H9 (cell line): ENCODE data around the gene CPT2. TPM values are rescaled to one million over a fixed set of nuclear protein-coding genes. Genes with fewer than 3 reads are reported as not detected.

Experiments used
- DNase-seq: peaks from one replicate; pipeline ENCODE4 v3.0.0-alpha.2; 2017
- H2AFZ ChIP-seq: one replicate; pipeline ENCODE4 v1.6.1; 2013; ENCODE audit warnings: mild to moderate bottlenecking, low read length, control low read depth, moderate library complexity
- H2AK5ac ChIP-seq: 2 replicates; pipeline ENCODE4 v1.6.1; 2013; ENCODE audit warnings: low read length, control low read depth, mixed read lengths; ENCODE audit not compliant: insufficient read length
- H2BK120ac ChIP-seq: one replicate; pipeline ENCODE4 v1.6.1; 2013; ENCODE audit warnings: low read depth, mild to moderate bottlenecking, low read length, control low read depth, inconsistent platforms; ENCODE audit not compliant: poor library complexity, severe bottlenecking
- H2BK12ac ChIP-seq: 2 replicates; pipeline ENCODE4 v1.6.1; 2013; ENCODE audit warnings: low read length, control low read depth, mixed read lengths, low read depth; ENCODE audit not compliant: insufficient read length
- H2BK15ac ChIP-seq: 2 replicates; pipeline ENCODE4 v1.6.1; 2013; ENCODE audit warnings: low read depth, low read length, control low read depth
- H2BK20ac ChIP-seq: one replicate; pipeline ENCODE4 v1.6.1; 2013; ENCODE audit warnings: low read depth, mild to moderate bottlenecking, low read length, control low read depth, inconsistent platforms; ENCODE audit not compliant: poor library complexity, severe bottlenecking
- H2BK5ac ChIP-seq: 2 replicates; pipeline ENCODE4 v1.6.1; 2013; ENCODE audit warnings: low read length, control low read depth, mixed read lengths; ENCODE audit not compliant: insufficient read length
- H3K14ac ChIP-seq: 2 replicates; pipeline ENCODE4 v1.6.1; 2013; ENCODE audit warnings: low read length, control low read depth; ENCODE audit not compliant: insufficient read depth
- H3K18ac ChIP-seq: 2 replicates; pipeline ENCODE4 v1.6.1; 2013; ENCODE audit warnings: low read depth, mild to moderate bottlenecking, mixed read lengths, low read length, control low read depth; ENCODE audit not compliant: insufficient read length
- H3K23ac ChIP-seq: 2 replicates; pipeline ENCODE4 v1.6.1; 2013; ENCODE audit warnings: low read length, control low read depth, mixed read lengths, low read depth; ENCODE audit not compliant: insufficient read length
- H3K23me2 ChIP-seq: 2 replicates; pipeline ENCODE4 v1.6.1; 2013; ENCODE audit warnings: low read depth, mild to moderate bottlenecking, mixed read lengths, low read length, control low read depth; ENCODE audit not compliant: insufficient read length, poor library complexity, severe bottlenecking
- H3K27ac ChIP-seq: 2 replicates; pipeline ENCODE4 v1.5.1; 2013; ENCODE audit warnings: low read length, control low read depth, mixed read lengths, low read depth; ENCODE audit not compliant: insufficient read length
- H3K27me3 ChIP-seq: 2 replicates; pipeline ENCODE4 v1.6.1; 2013; ENCODE audit warnings: low read length, control low read depth, inconsistent platforms; ENCODE audit not compliant: insufficient read depth
- H3K4ac ChIP-seq: 2 replicates; pipeline ENCODE4 v1.6.1; 2013; ENCODE audit warnings: low read depth, mild to moderate bottlenecking, control low read depth, inconsistent platforms, low read length, moderate library complexity
- H3K4me1 ChIP-seq: 2 replicates; pipeline ENCODE4 v1.6.1; 2013; ENCODE audit warnings: low read length, control low read depth, inconsistent platforms; ENCODE audit not compliant: insufficient read depth
- H3K4me2 ChIP-seq: 2 replicates; pipeline ENCODE4 v1.6.1; 2013; ENCODE audit warnings: low read length, control low read depth, mixed read lengths; ENCODE audit not compliant: insufficient read length, insufficient read depth
- H3K56ac ChIP-seq: 2 replicates; pipeline ENCODE4 v1.6.1; 2013; ENCODE audit warnings: low read depth, mild to moderate bottlenecking, mixed read lengths, low read length, control low read depth; ENCODE audit not compliant: insufficient read length
- H3K79me1 ChIP-seq: 2 replicates; pipeline ENCODE4 v1.6.1; 2013; ENCODE audit warnings: low read depth, mild to moderate bottlenecking, moderate library complexity, low read length, control low read depth, inconsistent platforms; ENCODE audit not compliant: insufficient read depth, poor library complexity, severe bottlenecking
- H3K79me2 ChIP-seq: 2 replicates; pipeline ENCODE4 v1.6.1; 2013; ENCODE audit warnings: low read length, control low read depth, inconsistent platforms; ENCODE audit not compliant: insufficient read depth
- H3K9ac ChIP-seq: 2 replicates; pipeline ENCODE4 v1.6.1; 2013; ENCODE audit warnings: low read length, control low read depth, mixed read lengths; ENCODE audit not compliant: insufficient read length; ENCODE audit errors: extremely low read depth
- H3K9me3 ChIP-seq: one replicate; pipeline ENCODE4 v1.6.1; 2013; ENCODE audit warnings: low read depth, low read length, inconsistent platforms; ENCODE audit not compliant: control insufficient read depth
- H3T11ph ChIP-seq: one replicate; pipeline ENCODE4 v1.6.1; 2013; ENCODE audit warnings: mild to moderate bottlenecking, low read length, control low read depth, inconsistent platforms
- H4K20me1 ChIP-seq: one replicate; pipeline ENCODE4 v1.6.1; 2013; ENCODE audit not compliant: control insufficient read depth, insufficient read length, insufficient read depth
- H4K5ac ChIP-seq: 2 replicates; pipeline ENCODE4 v1.6.1; 2013; ENCODE audit warnings: low read depth, mild to moderate bottlenecking, mixed read lengths, low read length, control low read depth; ENCODE audit not compliant: insufficient read length
- H4K8ac ChIP-seq: replicated peaks from 2 replicates; pipeline ENCODE4 v1.6.1; 2013; ENCODE audit warnings: low read length, control low read depth, mixed read lengths, low read depth; ENCODE audit not compliant: insufficient read length
- H4K91ac ChIP-seq: 2 replicates; pipeline ENCODE4 v1.6.1; 2013; ENCODE audit warnings: low read depth, mild to moderate bottlenecking, moderate library complexity, mixed read lengths, low read length, control low read depth; ENCODE audit not compliant: insufficient read length
- H3K27ac Mint-ChIP-seq, 3 experiments: 2 replicates in 2 of 3; 3 replicates in 1 of 3; pipeline ENCODE4 v1.8.0; 2020 to 2021; ENCODE audit warnings: mixed read lengths in 3 of 3, mild to moderate bottlenecking in 1 of 3, moderate library complexity in 1 of 3
- H3K27me3 Mint-ChIP-seq: 2 replicates; pipeline ENCODE4 v1.8.0; 2021; ENCODE audit warnings: low read depth, mild to moderate bottlenecking, moderate library complexity, mixed read lengths
- H3K36me3 Mint-ChIP-seq, 3 experiments: 2 replicates in 2 of 3; 3 replicates in 1 of 3; pipeline ENCODE4 v1.8.0; 2020 to 2021; ENCODE audit warnings: low read depth in 3 of 3, mixed read lengths in 3 of 3; ENCODE audit not compliant: insufficient read depth in 1 of 3
- H3K4me1 Mint-ChIP-seq, 2 experiments: 2 replicates each; pipeline ENCODE4 v1.8.0; 2020; ENCODE audit warnings: mixed read lengths in 2 of 2
- H3K4me3 Mint-ChIP-seq, 2 experiments: 2 replicates in 1 of 2; 3 replicates in 1 of 2; pipeline ENCODE4 v1.8.0; 2020 to 2021; ENCODE audit warnings: mild to moderate bottlenecking in 2 of 2, mixed read lengths in 2 of 2, moderate library complexity in 1 of 2
- H3K9me3 Mint-ChIP-seq, 2 experiments: 2 replicates in 1 of 2; 3 replicates in 1 of 2; pipeline ENCODE4 v1.8.0; 2020; ENCODE audit warnings: mild to moderate bottlenecking in 2 of 2, mixed read lengths in 2 of 2, moderate library complexity in 1 of 2
- CTCF ChIP-seq: fragments of 200-600 bp; sonication (generic); conservative IDR thresholded peaks from 3 replicates; pipeline ENCODE4 v1.8.0; 2021; ENCODE audit warnings: antibody characterized with exemption, mild to moderate bottlenecking
- WGBS: extraction: QIAGEN DNeasy Blood & Tissue Kit; methylation state at CpG from one replicate; pipeline ENCODE4 v1.1.7; 2013; ENCODE audit warnings: missing lambda C conversion rate, low lambda C conversion rate, mixed read lengths; ENCODE audit not compliant: insufficient read length; ENCODE audit errors: extremely low coverage; 5-methylcytosine and 5-hydroxymethylcytosine counted together
- total RNA-seq: library from RNA; stranded (reverse); gene quantifications from 2 replicates; pipeline ENCODE4 v1.2.1, GENCODE V29; 2021

CPT2 gene
- total RNA-seq, 1 experiment from 2014 or later = 33.2 TPM

DNA sequence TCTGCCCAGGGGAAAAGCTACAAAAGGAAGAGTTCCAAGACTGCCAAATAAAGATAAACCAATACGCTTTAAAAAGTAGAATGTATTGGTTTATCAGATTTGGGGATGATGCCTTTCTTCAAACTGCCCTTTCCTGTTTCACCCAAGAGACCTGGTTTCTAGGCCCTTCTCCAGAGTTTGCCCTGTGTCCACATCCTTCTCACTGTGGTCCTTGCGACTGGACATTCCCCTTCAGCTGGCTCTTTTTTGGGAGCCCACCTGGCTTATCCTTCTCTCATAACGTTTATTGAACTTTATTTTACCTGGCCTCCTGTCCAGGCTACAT is 24.3 kb downstream of the CPT2 start:
- H3K14ac ChIP-seq = no peak overlapping the region
- H4K91ac ChIP-seq = no peak overlapping the region
- H3K79me1 ChIP-seq = no peaks in the 10 kb centered on the region
- H2BK15ac ChIP-seq = no peak overlapping the region
- Mint-ChIP-seq H3K27me3 (no peaks in the 10 kb centered on the region), H3K4me1 (peaks cover 14 to 20% of the 10 kb centered on the region in 2 experiments), H3K27ac (peak overlapping the region; percentile 35 to 96 (median 88); a peak in 5 of 7 replicates), H3K9me3 (no peaks in the 10 kb centered on the region), H3K36me3 (peaks cover 0 to 21% (median 13%) of the 10 kb centered on the region in 3 experiments; a peak in 5 of 7 replicates), H3K4me3 (peak overlapping the region; percentile 88 to 93)
- no peaks in the 10 kb centered on the region for H3K27me3 ChIP-seq
- H3K56ac ChIP-seq = no peak overlapping the region
- no CpG with 5 or more reads among the region's 3 CpGs for WGBS
- H2BK120ac ChIP-seq = no peak overlapping the region
- H3K9ac ChIP-seq = peak overlapping the region; percentile 75
- H3T11ph ChIP-seq = no peak overlapping the region
- no peak overlapping the region for H2BK20ac ChIP-seq
- H3K4me2 ChIP-seq = peak overlapping the region; percentile 46
- no peak overlapping the region for H3K4ac ChIP-seq
- no peak overlapping the region for H4K5ac ChIP-seq
- TF ChIP-seq CTCF = no peak
- H4K20me1 ChIP-seq = no peaks in the 10 kb centered on the region
- no peak overlapping the region for H2AK5ac ChIP-seq
- DNase-seq = no peak
- H3K23me2 ChIP-seq = peaks cover 4% of the 10 kb centered on the region
- no peaks in the 10 kb centered on the region for H3K9me3 ChIP-seq
- no peak overlapping the region for H3K18ac ChIP-seq
- no peak overlapping the region for H3K23ac ChIP-seq
- H2BK5ac ChIP-seq = no peak overlapping the region
- H4K8ac ChIP-seq = no peak overlapping the region
- H3K27ac ChIP-seq = no peak overlapping the region
- no peak overlapping the region for H2BK12ac ChIP-seq
- 0 out of 2 replicates have a peak, but pooled peaks cover 3% of the 10 kb centered on the region for H3K4me1 ChIP-seq
- H2AFZ ChIP-seq = no peak overlapping the region
- H3K79me2 ChIP-seq = no peaks in the 10 kb centered on the region
